Breast epithelium (tissue), 3 donors: ENCODE results near the gene COL23A1.

Experiments
- CTCF ChIP-seq, 3 donors: fragments of 450-650 bp; IDR thresholded peaks; one replicate each; pipeline ENCODE4 v1.5.1; 2016 to 2017; ENCODE audit warnings: antibody characterized with exemption in 3 of 3, mild to moderate bottlenecking in 3 of 3, moderate library complexity in 3 of 3
- POLR2A ChIP-seq: fragments of 450-650 bp; IDR thresholded peaks from one replicate; pipeline ENCODE4 v1.6.1; 2016; ENCODE audit warnings: antibody characterized with exemption, mild to moderate bottlenecking, moderate library complexity
- POLR2AphosphoS5 ChIP-seq, 3 donors: sonication (generic); formaldehyde crosslinking; IDR thresholded peaks; one replicate each; pipeline ENCODE4 v1.6.1; 2017; ENCODE audit warnings: antibody characterized with exemption in 3 of 3

- TF ChIP-seq POLR2AphosphoS5 (IDR thresholded peaks at IDR 0.05) (no peak), CTCF (IDR thresholded peaks at IDR 0.05) (no peak), POLR2A (no peak)
Measured at GRCh38 chr5:178307267-178308045, 282.7 kb downstream of the COL23A1 start.
